Transverse colon (tissue), 4 donors: Measurements from ENCODE around the gene IP6K2. TPM values are rescaled to one million over a fixed set of nuclear protein-coding genes. Genes with fewer than 3 reads are reported as not detected.

ENCODE experiments used
- DNase-seq: peaks from one replicate; pipeline ENCODE4 v3.0.0-alpha.2; 2019
- H3K27ac ChIP-seq, 4 donors: fragments of 200-600 bp; sonication (generic); 2 replicates each; pipeline ENCODE4 v1.5.1; 2016 to 2018; ENCODE audit warnings: inconsistent platforms in 4 of 4
- H3K27me3 ChIP-seq: fragments of 200-600 bp; sonication (generic); 2 replicates; pipeline ENCODE4 v1.5.1; 2017; ENCODE audit warnings: inconsistent platforms
- H3K36me3 ChIP-seq, 4 donors: fragments of 200-600 bp; sonication (generic); 2 replicates each; pipeline ENCODE4 v1.5.1; 2017 to 2019; ENCODE audit warnings: inconsistent platforms in 4 of 4
- H3K4me1 ChIP-seq, 4 donors: fragments of 200-600 bp; sonication (generic); 2 replicates each; pipeline ENCODE4 v1.5.1; 2017 to 2020; ENCODE audit warnings: inconsistent platforms in 4 of 4
- H3K4me3 ChIP-seq, 4 donors: fragments of 200-600 bp; sonication (generic); 1 replicate in 1 of 4; 2 replicates in 3 of 4; pipeline versions ENCODE4 v1.5.1 to v1.6.1; 2017 to 2019; ENCODE audit warnings: inconsistent platforms in 4 of 4
- H3K9me3 ChIP-seq, 2 donors: fragments of 200-600 bp; sonication (generic); 2 replicates each; pipeline ENCODE4 v1.5.1; 2017 to 2019; ENCODE audit warnings: inconsistent platforms in 2 of 2
- CTCF ChIP-seq, 5 experiments: fragments of 200-600 bp in 3 of 5; fragments of 450-650 bp in 2 of 5; sonication (generic) in 3 of 5; IDR thresholded peaks; 1 replicate in 2 of 5; 2 replicates in 3 of 5; pipeline ENCODE4 v1.5.1; 2016 to 2017; ENCODE audit warnings: antibody characterized with exemption in 5 of 5, inconsistent platforms in 3 of 5, mild to moderate bottlenecking in 2 of 5, moderate library complexity in 1 of 5
- EP300 ChIP-seq: sonication (generic); formaldehyde crosslinking; IDR thresholded peaks from one replicate; pipeline ENCODE4 v1.6.1; 2017; ENCODE audit warnings: antibody characterized with exemption, low read depth
- POLR2A ChIP-seq: fragments of 450-650 bp; IDR thresholded peaks from one replicate; pipeline ENCODE4 v1.6.1; 2016; ENCODE audit warnings: antibody characterized with exemption, mild to moderate bottlenecking, moderate library complexity
- POLR2AphosphoS5 ChIP-seq, 3 donors: sonication (generic); formaldehyde crosslinking; IDR thresholded peaks; one replicate each; pipeline ENCODE4 v1.6.1; 2016; ENCODE audit warnings: antibody characterized with exemption in 3 of 3
- WGBS, 2 donors: methylation state at CpG; one replicate each; pipeline ENCODE4 v1.1.5; 2018; ENCODE audit warnings: low coverage in 1 of 2; 5-methylcytosine and 5-hydroxymethylcytosine counted together
- in situ Hi-C, 4 donors: fragments of 200-750 bp; cut with MboI; loops; one replicate each; pipeline versions ENCODE4 v1.15.0 to v1.15.1; 2017; ENCODE audit warnings: low sequenced_read_pairs in 3 of 4, low pct_ligation_motif_present in 1 of 4, low pct_unique_long_range_greater_than_20kb in 1 of 4
- intact Hi-C: fragments of 100-400 bp; cut with DNase I; formaldehyde crosslinking; loops from one replicate; pipeline ENCODE4 v1.15.1; 2023; ENCODE audit warnings: low total_unique reads
- total RNA-seq, 4 donors: library from RNA; depleted of rRNA; stranded (reverse); fragments of >200 nt; gene quantifications; one replicate each; pipeline ENCODE4 v1.1.0, GENCODE V29; 2016

The IP6K2 gene
- total RNA-seq, 4 donors from 2014 or later, result 169 to 255 (median 225) TPM

GRCh38 chr3:48678566-48679380 lies 38.2 kb downstream of the IP6K2 start:
- DNase-seq, result no peak
- Histone ChIP-seq H3K36me3 (peaks cover 0 to 18% (median 4%) of the 10 kb centered on the region in 4 donors), H3K27me3 (no peaks in the 10 kb centered on the region), H3K27ac (no peak overlapping the region), H3K4me1 (peaks cover 0 to 7% (median 6%) of the 10 kb centered on the region in 4 donors), H3K4me3 (no peak overlapping the region), H3K9me3 (no peaks in the 10 kb centered on the region)
- intact Hi-C loops, result no loop called here
- in situ Hi-C loops, result no loop called here
- TF ChIP-seq CTCF (IDR thresholded peaks at IDR 0.05) (no peak), EP300 (no peak), POLR2A (no peak), POLR2AphosphoS5 (IDR thresholded peaks at IDR 0.05) (no peak)
- WGBS, 2 donors, result 84% methylated on average over 24 of the region's 24 CpGs; no CpG with 5 or more reads in 1 of the 2 donors

GRCh38 chr3:48678056-48678455 lies 39.0 kb downstream of the IP6K2 start:
- peaks cover 0 to under 1% (median under 1%) of the 10 kb centered on the region in 4 donors for H3K4me1 ChIP-seq
- intact Hi-C loops, result no loop called here
- DNase-seq, result no peak
- H3K27me3 ChIP-seq, result no peaks in the 10 kb centered on the region
- 82 to 91% methylated on average over 3 to 4 of the region's 4 CpGs for WGBS, 2 donors
- H3K27ac ChIP-seq, result no peak overlapping the region
- H3K36me3 ChIP-seq, result peaks cover 0 to 18% (median 4%) of the 10 kb centered on the region in 4 donors
- no peaks in the 10 kb centered on the region for H3K9me3 ChIP-seq
- in situ Hi-C loops, result no loop called here
- TF ChIP-seq CTCF (IDR thresholded peaks at IDR 0.05) (no peak), POLR2A (no peak), EP300 (no peak), POLR2AphosphoS5 (IDR thresholded peaks at IDR 0.05) (no peak)
- no peak overlapping the region for H3K4me3 ChIP-seq

GRCh38 chr3:48674505-48674904 lies 42.5 kb downstream of the IP6K2 start:
- in situ Hi-C loops, result no loop called here
- H3K36me3 ChIP-seq, result no peaks in the 10 kb centered on the region

GRCh38 chr3:48672522-48672921 lies 44.5 kb downstream of the IP6K2 start:
- no peaks in the 10 kb centered on the region for H3K4me1 ChIP-seq
- H3K36me3 ChIP-seq, result no peaks in the 10 kb centered on the region
- 45 to 75% methylated on average over 1 of the region's 1 CpG for WGBS, 2 donors
- H3K27ac ChIP-seq, result no peak overlapping the region
- no peak for DNase-seq
- H3K9me3 ChIP-seq, result no peaks in the 10 kb centered on the region
- in situ Hi-C loops (no loop called here), intact Hi-C loops (no loop called here)
- TF ChIP-seq POLR2A (no peak), CTCF (IDR thresholded peaks at IDR 0.05) (no peak), EP300 (no peak), POLR2AphosphoS5 (IDR thresholded peaks at IDR 0.05) (no peak)
- H3K27me3 ChIP-seq, result no peaks in the 10 kb centered on the region
- no peak overlapping the region for H3K4me3 ChIP-seq

More at GRCh38 chr3:48674505-48674904, 42.5 kb downstream of the IP6K2 start:
- H3K4me3 ChIP-seq, result no peak overlapping the region
- no peaks in the 10 kb centered on the region for H3K27me3 ChIP-seq
- 93% methylated on average over 9 of the region's 9 CpGs; no CpG with 5 or more reads in 1 of the 2 donors for WGBS, 2 donors
- intact Hi-C loops, result no loop called here
- TF ChIP-seq POLR2AphosphoS5 (IDR thresholded peaks at IDR 0.05) (no peak), EP300 (no peak), CTCF (IDR thresholded peaks at IDR 0.05) (no peak), POLR2A (no peak)
- no peaks in the 10 kb centered on the region for H3K4me1 ChIP-seq
- no peak overlapping the region for H3K27ac ChIP-seq
- no peaks in the 10 kb centered on the region for H3K9me3 ChIP-seq
- DNase-seq, result no peak
